Astrocyte of the spinal cord (primary cell): ENCODE data around the gene DNAI2.

ENCODE experiments used
- DNase-seq: peaks from one replicate; pipeline ENCODE4 v3.0.0; 2011; ENCODE audit warnings: low read depth, low spot score
- H3K4me3 ChIP-seq: 2 replicates; pipeline ENCODE4 v1.5.1; 2011; ENCODE audit warnings: low read depth, mild to moderate bottlenecking, low read length, moderate library complexity
- in situ Hi-C: cut with HindIII; loops from 2 replicates; pipeline ENCODE4 v1.10.0; 2017; ENCODE audit warnings: low sequenced_read_pairs
- TF ChIP-seq, protein P1 (sequence below): IDR thresholded peaks from 2 replicates; pipeline ENCODE4 v1.5.1; 2012; ENCODE audit warnings: low read depth, mild to moderate bottlenecking, low read length, inconsistent platforms

Gene DNAI2

DNA sequence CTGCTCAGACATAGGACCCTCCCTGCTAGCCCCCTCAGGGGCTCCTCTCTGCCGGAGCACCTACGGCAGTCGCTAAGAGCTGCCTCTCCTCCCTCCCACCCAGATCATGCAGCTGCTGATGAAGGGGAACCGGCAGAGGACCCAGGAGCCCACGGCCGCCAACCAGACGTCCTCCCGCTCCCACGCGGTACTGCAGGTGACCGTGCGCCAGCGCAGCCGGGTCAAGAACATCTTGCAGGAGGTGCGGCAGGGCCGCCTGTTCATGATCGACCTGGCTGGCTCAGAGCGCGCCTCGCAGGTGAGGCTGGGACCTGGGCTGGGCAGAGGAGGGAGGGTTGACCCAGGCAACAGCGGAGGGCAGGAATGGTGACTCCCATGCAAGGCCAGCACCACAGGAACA is 70.6 kb downstream of the DNAI2 start:
- TF ChIP-seq, protein P1, sequence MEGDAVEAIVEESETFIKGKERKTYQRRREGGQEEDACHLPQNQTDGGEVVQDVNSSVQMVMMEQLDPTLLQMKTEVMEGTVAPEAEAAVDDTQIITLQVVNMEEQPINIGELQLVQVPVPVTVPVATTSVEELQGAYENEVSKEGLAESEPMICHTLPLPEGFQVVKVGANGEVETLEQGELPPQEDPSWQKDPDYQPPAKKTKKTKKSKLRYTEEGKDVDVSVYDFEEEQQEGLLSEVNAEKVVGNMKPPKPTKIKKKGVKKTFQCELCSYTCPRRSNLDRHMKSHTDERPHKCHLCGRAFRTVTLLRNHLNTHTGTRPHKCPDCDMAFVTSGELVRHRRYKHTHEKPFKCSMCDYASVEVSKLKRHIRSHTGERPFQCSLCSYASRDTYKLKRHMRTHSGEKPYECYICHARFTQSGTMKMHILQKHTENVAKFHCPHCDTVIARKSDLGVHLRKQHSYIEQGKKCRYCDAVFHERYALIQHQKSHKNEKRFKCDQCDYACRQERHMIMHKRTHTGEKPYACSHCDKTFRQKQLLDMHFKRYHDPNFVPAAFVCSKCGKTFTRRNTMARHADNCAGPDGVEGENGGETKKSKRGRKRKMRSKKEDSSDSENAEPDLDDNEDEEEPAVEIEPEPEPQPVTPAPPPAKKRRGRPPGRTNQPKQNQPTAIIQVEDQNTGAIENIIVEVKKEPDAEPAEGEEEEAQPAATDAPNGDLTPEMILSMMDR: no peak
- no peak overlapping the region for H3K4me3 ChIP-seq
- no peak for DNase-seq
- in situ Hi-C loops: no loop called here

DNA sequence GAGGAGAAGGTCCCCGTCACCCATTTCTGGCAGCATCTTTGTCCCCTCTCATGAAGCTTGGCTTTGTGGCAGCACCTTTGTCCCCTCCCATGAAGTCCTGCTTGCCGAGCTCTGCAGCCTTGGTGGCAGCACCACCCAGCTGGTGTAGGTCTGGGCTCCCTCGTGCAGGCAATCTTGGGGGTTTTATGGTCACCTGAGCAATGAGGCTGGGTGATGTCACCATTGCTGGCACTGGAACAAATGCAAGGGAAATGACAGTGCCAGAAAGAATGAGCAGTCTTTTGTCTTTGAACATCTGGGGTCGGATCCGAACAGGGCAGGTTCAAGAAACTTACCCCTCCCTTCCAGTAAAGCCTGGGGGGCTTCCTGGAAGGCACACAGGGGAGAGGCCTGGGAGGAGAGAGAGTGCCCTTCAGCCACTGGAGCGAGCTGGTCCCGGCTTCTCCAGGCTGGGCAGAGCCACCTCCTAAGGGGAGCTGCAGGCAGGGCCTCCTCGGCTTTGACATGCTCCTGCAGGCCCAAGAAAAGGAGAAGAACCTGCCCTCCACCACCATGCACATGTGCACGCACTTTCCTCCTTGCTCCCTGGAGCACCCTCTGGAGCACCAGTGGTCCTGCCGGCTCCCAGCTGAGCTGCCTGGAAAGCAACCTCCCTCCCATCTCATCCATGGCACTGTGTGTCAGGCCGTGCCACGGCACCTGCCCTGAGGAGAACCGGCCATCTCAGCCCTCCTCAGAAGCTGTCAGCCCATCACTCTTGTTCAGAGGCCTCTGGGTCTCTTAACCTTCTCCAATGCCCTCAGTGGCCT is 71.6 kb downstream of the DNAI2 start:
- TF ChIP-seq, protein P1: no peak
- H3K4me3 ChIP-seq: no peak overlapping the region
- DNase-seq: no peak
- in situ Hi-C loops: no loop called here

DNA sequence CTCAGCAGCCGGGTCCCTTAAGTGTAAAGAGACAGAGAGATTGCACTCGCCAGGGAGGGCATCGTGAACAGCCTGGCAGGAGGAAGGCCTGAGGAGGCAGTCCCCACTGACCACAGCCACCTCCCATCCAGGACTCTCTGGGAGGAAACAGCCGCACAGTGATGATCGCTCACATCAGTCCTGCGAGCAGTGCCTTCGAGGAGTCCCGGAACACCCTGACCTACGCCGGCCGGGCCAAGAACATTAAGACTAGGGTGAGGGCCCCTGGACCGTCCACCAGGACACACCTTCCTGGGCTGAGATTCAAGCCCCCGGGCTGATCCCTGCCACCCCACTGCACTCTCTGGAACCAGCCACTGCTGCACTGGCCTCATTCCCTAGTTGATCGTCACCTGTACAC is 73.6 kb downstream of the DNAI2 start:
- in situ Hi-C loops: no loop called here
- no peak overlapping the region for H3K4me3 ChIP-seq
- DNase-seq: no peak
- TF ChIP-seq, protein P1: no peak

DNA sequence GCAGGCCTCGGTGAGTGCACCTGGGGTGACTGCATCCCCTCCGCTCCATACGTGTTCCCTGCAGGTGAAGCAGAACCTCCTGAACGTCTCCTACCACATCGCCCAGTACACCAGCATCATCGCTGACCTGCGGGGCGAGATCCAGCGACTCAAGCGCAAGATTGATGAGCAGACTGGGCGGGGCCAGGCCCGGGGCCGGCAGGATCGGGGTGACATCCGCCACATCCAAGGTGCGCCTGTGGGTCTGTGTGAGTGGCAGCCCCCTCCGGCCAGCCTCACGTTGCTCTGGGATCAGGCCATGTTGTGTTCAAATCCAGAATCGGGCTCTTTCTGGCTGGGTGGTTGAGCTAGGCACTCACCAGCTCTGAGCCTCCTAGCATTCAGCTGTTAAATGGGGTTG is 75.1 kb downstream of the DNAI2 start:
- no peak for DNase-seq
- H3K4me3 ChIP-seq: no peak overlapping the region
- TF ChIP-seq, protein P1: no peak
- in situ Hi-C loops: no loop called here

DNA sequence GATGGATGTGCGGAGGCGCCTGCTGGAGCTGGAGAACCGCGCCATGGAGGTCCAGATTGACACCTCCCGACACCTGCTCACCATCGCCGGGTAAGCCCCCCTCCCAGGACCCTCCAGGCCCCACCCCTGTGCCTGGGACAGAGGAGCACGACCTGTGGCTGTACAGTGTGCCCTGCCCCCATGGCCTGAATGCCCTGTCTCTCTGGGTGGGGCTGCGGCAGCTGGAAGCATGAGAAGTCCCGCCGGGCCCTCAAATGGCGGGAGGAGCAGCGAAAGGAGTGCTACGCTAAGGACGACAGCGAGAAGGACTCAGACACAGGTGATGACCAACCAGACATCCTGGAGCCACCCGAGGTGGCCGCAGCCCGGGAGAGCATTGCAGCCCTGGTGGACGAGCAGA is 76.5 kb downstream of the DNAI2 start:
- TF ChIP-seq, protein P1: no peak
- H3K4me3 ChIP-seq: no peak overlapping the region
- in situ Hi-C loops: no loop called here
- no peak for DNase-seq

DNA sequence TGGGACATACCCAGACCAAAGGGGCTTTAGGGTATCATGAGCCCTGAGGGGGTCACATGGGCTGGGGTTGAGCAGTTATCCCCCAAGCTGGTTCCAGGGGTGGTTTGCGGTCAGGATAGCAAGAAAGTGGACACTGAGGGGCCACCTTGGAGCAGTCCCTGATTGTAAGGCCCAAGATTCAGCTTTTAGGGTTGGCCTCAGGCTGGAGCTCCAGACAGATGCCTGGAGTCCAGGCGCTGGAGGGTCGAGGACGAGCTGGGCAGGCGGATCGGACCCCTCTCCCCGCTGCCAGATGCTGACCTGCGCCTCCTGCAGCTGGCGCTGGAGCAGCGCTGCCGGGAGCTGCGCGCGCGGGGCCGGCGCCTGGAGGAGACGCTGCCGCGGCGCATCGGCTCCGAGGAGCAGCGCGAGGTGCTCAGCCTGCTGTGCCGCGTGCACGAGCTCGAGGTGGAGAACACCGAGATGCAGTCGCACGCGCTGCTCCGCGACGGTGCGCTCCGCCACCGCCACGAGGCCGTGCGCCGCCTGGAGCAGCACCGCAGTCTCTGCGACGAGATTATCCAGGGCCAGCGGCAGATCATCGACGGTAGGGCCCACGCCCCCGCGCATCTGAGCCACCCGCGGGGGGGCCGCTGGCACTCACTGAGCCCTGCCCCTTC is 77.6 kb downstream of the DNAI2 start:
- in situ Hi-C loops: no loop called here
- TF ChIP-seq, protein P1: no peak
- no peak for DNase-seq
- no peak overlapping the region for H3K4me3 ChIP-seq
